Keratinocyte (primary cell): ENCODE measurements around the gene LY6G6C. TPM values are rescaled to one million over a fixed set of nuclear protein-coding genes. Genes with fewer than 3 reads are reported as not detected.

Experiments used
- DNase-seq: peaks from one replicate; pipeline ENCODE4 v3.0.0-alpha.2; 2011; ENCODE audit warnings: low read depth, missing footprints, low spot score
- FAIRE-seq: peaks from 2 replicates; lab custom pipeline; 2011; peaks lifted over from hg19 to GRCh38; lab: Jason Lieb, UNC
- H2AFZ ChIP-seq: 2 replicates; pipeline ENCODE4 v1.6.0; 2012; ENCODE audit warnings: low read length, control low read depth, inconsistent platforms; ENCODE audit not compliant: control insufficient read depth
- H3K27ac ChIP-seq: 2 replicates; pipeline ENCODE4 v1.5.1; 2011; ENCODE audit warnings: low read length; ENCODE audit not compliant: control insufficient read depth, insufficient read depth
- H3K27me3 ChIP-seq: 3 replicates; pipeline ENCODE4 v1.6.0; 2011; ENCODE audit warnings: low read length; ENCODE audit not compliant: control insufficient read depth, insufficient read depth; ENCODE audit errors: extremely low read depth
- H3K36me3 ChIP-seq, 2 experiments: 2 replicates in 1 of 2; 3 replicates in 1 of 2; pipeline ENCODE4 v1.5.1; 2011; ENCODE audit warnings: low read length in 2 of 2, mild to moderate bottlenecking in 1 of 2; ENCODE audit not compliant: control insufficient read depth in 2 of 2, insufficient read depth in 2 of 2; ENCODE audit errors: extremely low read depth in 1 of 2
- H3K4me1 ChIP-seq: 3 replicates; pipeline ENCODE4 v1.5.1; 2011; ENCODE audit warnings: low read length; ENCODE audit not compliant: control insufficient read depth, insufficient read depth; ENCODE audit errors: extremely low read depth
- H3K4me2 ChIP-seq: 3 replicates; pipeline ENCODE4 v1.6.0; 2011; ENCODE audit warnings: low read depth, low read length; ENCODE audit not compliant: control insufficient read depth, insufficient read depth; ENCODE audit errors: extremely low read depth
- H3K4me3 ChIP-seq, 3 experiments: fragments of 200-600 bp in 1 of 3; sonication (generic) in 1 of 3; 2 replicates in 2 of 3; 3 replicates in 1 of 3; pipeline ENCODE4 v1.5.1; 2011 to 2016; ENCODE audit warnings: low read length in 3 of 3, mild to moderate bottlenecking in 3 of 3, control low read depth in 2 of 3, inconsistent platforms in 1 of 3, low read depth in 1 of 3, mixed read lengths in 1 of 3, mixed run types in 1 of 3, moderate library complexity in 1 of 3; ENCODE audit not compliant: control insufficient read depth in 2 of 3, insufficient read depth in 2 of 3; ENCODE audit errors: extremely low read depth in 1 of 3
- H3K79me2 ChIP-seq: 2 replicates; pipeline ENCODE4 v1.6.0; 2012; ENCODE audit warnings: low read length; ENCODE audit not compliant: control insufficient read depth, insufficient read depth
- H3K9ac ChIP-seq: 3 replicates; pipeline ENCODE4 v1.6.0; 2011; ENCODE audit warnings: low read length; ENCODE audit not compliant: control insufficient read depth, insufficient read depth; ENCODE audit errors: extremely low read depth
- H3K9me1 ChIP-seq: 3 replicates; pipeline ENCODE4 v1.6.0; 2011; ENCODE audit warnings: low read length; ENCODE audit not compliant: control insufficient read depth, insufficient read depth; ENCODE audit errors: extremely low read depth
- H3K9me3 ChIP-seq: 2 replicates; pipeline ENCODE4 v1.5.1; 2012; ENCODE audit warnings: low read depth, low read length; ENCODE audit not compliant: control insufficient read depth
- H4K20me1 ChIP-seq: 3 replicates; pipeline ENCODE4 v1.6.0; 2011; ENCODE audit warnings: low read length; ENCODE audit not compliant: control insufficient read depth, insufficient read depth; ENCODE audit errors: extremely low read depth
- EZH2 ChIP-seq: IDR thresholded peaks from one replicate; pipeline ENCODE4 v1.6.1; 2012; ENCODE audit warnings: inconsistent platforms, mild to moderate bottlenecking, low read length, moderate library complexity
- dilution Hi-C: fragments of 300-500 bp; cut with MboI; formaldehyde crosslinking; loops from one replicate; pipeline ENCODE4 v1.7.0; 2020; ENCODE audit warnings: low sequenced_read_pairs; ENCODE audit not compliant: extremely low pct_ligation_motif_present
- polyA plus RNA-seq, 5 experiments: library from polyadenylated mRNA; depleted of rRNA in 3 of 5; stranded (reverse) in 3 of 5; stranded (forward) in 1 of 5; unstranded in 1 of 5; fragments of >200 nt; gene quantifications; 1 replicate in 1 of 5; 2 replicates in 3 of 5; 3 replicates in 1 of 5; pipeline versions ENCODE4 v1.2.1 to v1.2.3, GENCODE V29; 2011 to 2012; ENCODE audit warnings: missing spikeins in 2 of 5, low read depth in 1 of 5, low replicate concordance in 1 of 5
- TF ChIP-seq, protein P1 (sequence below), 3 experiments: IDR thresholded peaks in 1 of 3; conservative IDR thresholded peaks in 1 of 3; optimal IDR thresholded peaks in 1 of 3; 2 replicates in 2 of 3; 3 replicates in 1 of 3; pipeline versions ENCODE3 to v1.5.1; 2011; ENCODE audit warnings: low read length in 3 of 3, mild to moderate bottlenecking in 3 of 3, moderate library complexity in 2 of 3, control low read depth in 1 of 3, inconsistent platforms in 1 of 3; ENCODE audit not compliant: insufficient read depth in 2 of 3; ENCODE audit errors: extremely low read depth in 1 of 3

LY6G6C gene
- polyA plus RNA-seq, 1 donor (not counting 4 experiments of a cell fraction or from before 2014, with no cell fraction given) = 2.4 TPM

DNA sequence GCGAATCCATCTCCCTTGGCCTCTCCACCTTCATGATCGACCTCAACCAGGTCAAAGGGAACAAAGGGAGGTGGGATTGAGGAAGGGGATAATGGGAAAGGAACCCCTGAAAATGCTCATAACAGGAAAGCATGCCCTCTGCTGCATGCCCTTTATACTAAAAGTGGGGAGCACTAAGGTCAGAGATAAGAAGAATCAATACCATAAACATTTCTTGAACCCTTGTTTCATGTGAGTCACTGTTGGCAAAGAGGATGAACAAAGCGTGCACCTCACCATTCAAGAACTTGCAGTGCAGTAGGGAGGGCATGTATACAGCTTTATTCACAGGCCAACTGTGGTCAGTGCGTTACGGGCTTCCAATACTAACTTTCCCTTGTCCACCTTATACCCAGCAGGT lies 39.2 kb upstream of the LY6G6C start:
- DNase-seq (no peak), FAIRE-seq (no peak)
- Histone ChIP-seq H3K4me1 (peaks cover 5% of the 10 kb centered on the region), H3K9ac (no peak overlapping the region), H3K27me3 (no peaks in the 10 kb centered on the region), H3K9me1 (no peaks in the 10 kb centered on the region), H3K36me3 (peaks cover 6 to 13% of the 10 kb centered on the region in 2 experiments), H3K79me2 (no peaks in the 10 kb centered on the region), H3K4me3 (no peak overlapping the region), H4K20me1 (no peaks in the 10 kb centered on the region), H3K27ac (no peak overlapping the region), H2AFZ (no peak overlapping the region), H3K9me3 (no peaks in the 10 kb centered on the region), H3K4me2 (no peak overlapping the region)
- dilution Hi-C loops = no loop called here
- no peak for TF ChIP-seq EZH2
- TF ChIP-seq, protein P1, sequence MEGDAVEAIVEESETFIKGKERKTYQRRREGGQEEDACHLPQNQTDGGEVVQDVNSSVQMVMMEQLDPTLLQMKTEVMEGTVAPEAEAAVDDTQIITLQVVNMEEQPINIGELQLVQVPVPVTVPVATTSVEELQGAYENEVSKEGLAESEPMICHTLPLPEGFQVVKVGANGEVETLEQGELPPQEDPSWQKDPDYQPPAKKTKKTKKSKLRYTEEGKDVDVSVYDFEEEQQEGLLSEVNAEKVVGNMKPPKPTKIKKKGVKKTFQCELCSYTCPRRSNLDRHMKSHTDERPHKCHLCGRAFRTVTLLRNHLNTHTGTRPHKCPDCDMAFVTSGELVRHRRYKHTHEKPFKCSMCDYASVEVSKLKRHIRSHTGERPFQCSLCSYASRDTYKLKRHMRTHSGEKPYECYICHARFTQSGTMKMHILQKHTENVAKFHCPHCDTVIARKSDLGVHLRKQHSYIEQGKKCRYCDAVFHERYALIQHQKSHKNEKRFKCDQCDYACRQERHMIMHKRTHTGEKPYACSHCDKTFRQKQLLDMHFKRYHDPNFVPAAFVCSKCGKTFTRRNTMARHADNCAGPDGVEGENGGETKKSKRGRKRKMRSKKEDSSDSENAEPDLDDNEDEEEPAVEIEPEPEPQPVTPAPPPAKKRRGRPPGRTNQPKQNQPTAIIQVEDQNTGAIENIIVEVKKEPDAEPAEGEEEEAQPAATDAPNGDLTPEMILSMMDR (optimal IDR thresholded peaks at IDR 0.05 in 1 of 3, IDR thresholded peaks at IDR 0.05 in 1 of 3, conservative IDR thresholded peaks at IDR 0.05 in 1 of 3; ENCODE audit: extremely low read depth in 1 of 3, insufficient read depth in 2 of 3, low read length in 3 of 3) = no peak

DNA sequence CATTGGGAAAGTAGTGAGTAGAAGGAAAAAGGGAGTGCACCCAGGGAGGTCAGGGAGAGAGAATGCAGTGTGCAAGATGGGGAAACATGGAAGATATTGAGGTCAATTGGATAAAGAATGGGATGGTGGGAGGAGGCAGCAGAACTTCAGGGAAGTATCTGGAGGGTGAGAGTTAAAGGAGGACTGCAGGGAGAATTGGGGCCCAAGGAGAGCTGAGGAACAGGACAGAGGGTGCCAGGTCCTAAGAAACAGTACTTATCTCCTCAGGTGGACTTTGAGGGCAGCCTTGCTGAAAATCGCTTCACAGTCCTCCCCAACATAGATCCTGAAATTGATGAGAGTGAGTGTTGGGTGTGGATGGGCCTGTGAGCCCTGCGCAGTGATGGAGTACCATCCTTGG lies 36.7 kb upstream of the LY6G6C start:
- no peak overlapping the region for H3K9ac ChIP-seq
- H3K4me3 ChIP-seq = no peak overlapping the region
- no peak overlapping the region for H3K27ac ChIP-seq
- H3K4me1 ChIP-seq = peaks cover 2% of the 10 kb centered on the region
- H2AFZ ChIP-seq = no peak overlapping the region
- dilution Hi-C loops = no loop called here
- no peaks in the 10 kb centered on the region for H4K20me1 ChIP-seq
- peaks cover 6 to 13% of the 10 kb centered on the region in 2 experiments for H3K36me3 ChIP-seq
- H3K9me1 ChIP-seq = no peaks in the 10 kb centered on the region
- H3K9me3 ChIP-seq = no peaks in the 10 kb centered on the region
- FAIRE-seq (no peak), DNase-seq (no peak)
- no peaks in the 10 kb centered on the region for H3K27me3 ChIP-seq
- H3K79me2 ChIP-seq = no peaks in the 10 kb centered on the region
- H3K4me2 ChIP-seq = no peak overlapping the region
- TF ChIP-seq, protein P1 (optimal IDR thresholded peaks at IDR 0.05 in 1 of 3, IDR thresholded peaks at IDR 0.05 in 1 of 3, conservative IDR thresholded peaks at IDR 0.05 in 1 of 3; ENCODE audit: extremely low read depth in 1 of 3, insufficient read depth in 2 of 3, low read length in 3 of 3) = no peak
- no peak for TF ChIP-seq EZH2
